ENCODE data around the gene PLEKHB2.

The PLEKHB2 gene, protein sequence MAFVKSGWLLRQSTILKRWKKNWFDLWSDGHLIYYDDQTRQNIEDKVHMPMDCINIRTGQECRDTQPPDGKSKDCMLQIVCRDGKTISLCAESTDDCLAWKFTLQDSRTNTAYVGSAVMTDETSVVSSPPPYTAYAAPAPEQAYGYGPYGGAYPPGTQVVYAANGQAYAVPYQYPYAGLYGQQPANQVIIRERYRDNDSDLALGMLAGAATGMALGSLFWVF

DNA sequence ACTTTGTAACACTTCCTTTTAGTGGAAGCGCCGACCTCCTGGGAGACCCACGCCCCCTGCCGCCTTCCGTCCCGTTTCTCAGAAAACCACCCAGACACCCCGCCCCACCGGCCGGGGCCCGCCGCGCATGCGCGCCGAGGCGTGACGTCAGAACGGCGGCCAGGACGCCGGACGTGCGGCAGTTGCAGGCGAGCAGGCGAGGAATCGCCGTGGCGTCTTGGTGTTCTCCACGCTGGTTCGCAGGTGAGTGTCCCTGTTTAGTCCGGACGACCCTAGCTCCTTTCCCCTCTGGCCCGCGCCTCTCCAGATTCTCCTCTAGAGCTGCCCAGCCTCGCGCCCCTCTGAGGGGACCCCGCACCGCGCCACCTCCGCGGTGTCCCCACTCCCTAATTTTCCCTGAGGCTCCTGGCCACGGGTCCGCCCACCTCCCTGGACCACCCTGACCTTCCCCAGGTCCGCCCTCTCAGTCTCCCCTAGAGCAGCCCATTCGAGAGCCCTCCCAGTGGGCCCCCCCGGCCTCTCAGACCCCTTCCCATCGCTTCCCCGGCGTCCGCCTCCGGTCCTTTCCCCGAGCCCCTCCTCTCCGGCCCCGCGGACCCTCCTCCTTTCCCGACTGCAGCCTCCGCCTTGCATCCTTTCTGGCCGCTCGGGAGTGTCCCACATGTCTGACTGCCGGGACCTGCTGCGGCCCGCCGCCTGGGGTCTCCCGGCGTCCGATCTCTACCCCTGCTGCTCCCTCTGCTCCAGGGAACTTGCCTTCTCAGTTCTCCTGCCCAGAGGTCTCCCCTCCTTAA is at the start of gene PLEKHB2:
PLEKHB2 (plus strand) TSS at position 181 of the 794 bp plus-strand sequence. CDS start 15,606 bp downstream, outside the sequence.
- H3K27ac ChIP-seq = peak within 1 kb of the TSS; percentile 90
- peak; percentile 21; the same call in 1 of the 2 replicates for TF ChIP-seq CTCF (conservative IDR thresholded peaks at IDR 0.05)

GRCh38 chr2:131056204-131056931 is 48.8 kb upstream of the PLEKHB2 start:
- no peak overlapping the region for H3K27ac ChIP-seq
- TF ChIP-seq CTCF (conservative IDR thresholded peaks at IDR 0.05) = no peak

DNA sequence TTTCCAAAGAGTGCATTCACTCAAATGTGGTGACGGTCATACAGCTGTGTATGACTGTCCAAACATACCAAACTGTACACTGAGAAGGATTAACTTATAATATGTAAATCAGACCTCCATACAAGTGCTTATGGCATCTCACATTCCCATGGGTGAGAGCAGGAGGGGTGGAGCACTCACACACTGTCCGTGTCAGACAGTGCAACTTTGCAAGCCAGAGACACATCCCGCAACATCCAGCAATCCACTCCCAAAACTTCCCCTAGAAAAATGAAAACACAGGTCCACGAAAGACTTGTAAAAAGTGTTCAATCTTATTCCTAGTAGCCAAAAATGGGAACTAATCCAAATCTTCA is 48.2 kb upstream of the PLEKHB2 start:
- no peak for TF ChIP-seq CTCF (conservative IDR thresholded peaks at IDR 0.05)
- no peak overlapping the region for H3K27ac ChIP-seq

DNA sequence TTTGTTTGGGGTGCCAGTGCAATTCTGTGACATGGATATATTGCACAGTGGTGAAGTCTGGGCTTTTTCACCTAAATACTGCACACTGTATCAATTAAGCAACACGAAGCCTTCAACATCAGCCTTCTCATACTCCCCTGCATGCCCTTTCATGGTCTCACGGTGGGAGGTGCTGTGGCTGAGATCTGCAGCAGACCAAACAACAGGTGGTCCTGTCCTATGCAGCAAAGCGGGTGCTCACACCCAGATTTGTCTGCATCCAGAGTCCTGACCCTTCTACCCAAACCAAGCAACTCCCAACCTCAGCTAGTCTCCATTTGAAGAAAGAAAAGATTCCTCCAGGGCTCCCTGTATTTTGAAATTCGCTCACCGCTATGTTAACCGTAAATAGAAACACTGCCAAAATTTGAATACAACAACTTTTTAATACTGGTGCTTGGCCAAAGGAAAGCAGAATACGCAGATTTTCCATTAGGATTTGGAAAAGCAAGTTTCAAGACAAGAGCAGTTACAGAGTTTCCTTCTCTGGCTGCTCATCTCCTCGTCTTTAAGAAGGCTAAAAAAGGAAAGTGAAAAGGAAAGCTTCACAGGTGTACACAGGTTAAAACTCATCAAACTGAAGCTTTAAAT is 46.8 kb upstream of the PLEKHB2 start:
- H3K27ac ChIP-seq = no peak overlapping the region
- no peak for TF ChIP-seq CTCF (conservative IDR thresholded peaks at IDR 0.05)

DNA sequence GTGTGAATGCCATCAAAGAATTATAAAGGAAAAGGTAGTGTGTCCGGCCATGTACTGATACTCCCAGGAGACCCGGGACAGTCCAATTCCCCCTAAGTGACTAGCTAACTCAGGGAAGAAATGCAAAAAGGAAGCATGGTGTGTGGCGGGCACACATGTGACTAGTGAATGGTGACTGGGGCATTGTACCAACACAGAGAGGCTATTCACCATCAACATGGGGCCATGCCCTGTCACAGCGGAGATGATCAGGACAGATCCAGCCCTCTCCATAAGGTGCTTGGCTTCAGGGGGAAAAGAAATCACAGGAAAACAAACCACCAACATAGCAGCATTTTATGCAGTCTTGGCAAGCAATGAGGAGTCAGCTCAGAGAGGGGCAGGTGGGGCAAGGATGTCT is 46.2 kb upstream of the PLEKHB2 start:
- H3K27ac ChIP-seq = no peak overlapping the region
- TF ChIP-seq CTCF (conservative IDR thresholded peaks at IDR 0.05) = no peak

- no peak overlapping the region for H3K27ac ChIP-seq
- TF ChIP-seq CTCF (conservative IDR thresholded peaks at IDR 0.05) = no peak
Observed at GRCh38 chr2:131063501-131064283, 41.4 kb upstream of the PLEKHB2 start.

All from VCaP (cell line).